ENCODE data around the gene TMEM31.

TMEM31 gene

GRCh38 chrX:103710609-103711008, at the start of gene TMEM31:
TMEM31 (plus strand) TSS chrX:103710909; CDS start chrX:103712259, 1,350 bp downstream.
- DNase-seq (ENCODE audit: extremely low read depth, insufficient read length): no peak
- Histone ChIP-seq H3K4me3 (replicated peaks; ENCODE audit: low read depth, low read length) (no peak within 1 kb of the TSS), H3K36me3 (ENCODE audit: control insufficient read depth, insufficient read depth, low read length) (no peaks in the 10 kb centered on the region), H3K27me3 (replicated peaks; ENCODE audit: control insufficient read depth, insufficient read depth, low read length) (no peaks in the 10 kb centered on the region)
- TF ChIP-seq CTCF (IDR thresholded peaks at IDR 0.05; ENCODE audit: insufficient read depth, low read length, poor library complexity, severe bottlenecking): no peak

- Histone ChIP-seq H3K4me3 (replicated peaks; ENCODE audit: low read depth, low read length) (no peak overlapping the region), H3K27me3 (replicated peaks; ENCODE audit: control insufficient read depth, insufficient read depth, low read length) (no peaks in the 10 kb centered on the region), H3K36me3 (ENCODE audit: control insufficient read depth, insufficient read depth, low read length) (no peaks in the 10 kb centered on the region)
- DNase-seq (ENCODE audit: extremely low read depth, insufficient read length): no peak
- TF ChIP-seq CTCF (IDR thresholded peaks at IDR 0.05; ENCODE audit: insufficient read depth, low read length, poor library complexity, severe bottlenecking): no peak
These were observed 46.5 kb upstream of the TMEM31 start for GRCh38 chrX:103663981-103664762.

DNA sequence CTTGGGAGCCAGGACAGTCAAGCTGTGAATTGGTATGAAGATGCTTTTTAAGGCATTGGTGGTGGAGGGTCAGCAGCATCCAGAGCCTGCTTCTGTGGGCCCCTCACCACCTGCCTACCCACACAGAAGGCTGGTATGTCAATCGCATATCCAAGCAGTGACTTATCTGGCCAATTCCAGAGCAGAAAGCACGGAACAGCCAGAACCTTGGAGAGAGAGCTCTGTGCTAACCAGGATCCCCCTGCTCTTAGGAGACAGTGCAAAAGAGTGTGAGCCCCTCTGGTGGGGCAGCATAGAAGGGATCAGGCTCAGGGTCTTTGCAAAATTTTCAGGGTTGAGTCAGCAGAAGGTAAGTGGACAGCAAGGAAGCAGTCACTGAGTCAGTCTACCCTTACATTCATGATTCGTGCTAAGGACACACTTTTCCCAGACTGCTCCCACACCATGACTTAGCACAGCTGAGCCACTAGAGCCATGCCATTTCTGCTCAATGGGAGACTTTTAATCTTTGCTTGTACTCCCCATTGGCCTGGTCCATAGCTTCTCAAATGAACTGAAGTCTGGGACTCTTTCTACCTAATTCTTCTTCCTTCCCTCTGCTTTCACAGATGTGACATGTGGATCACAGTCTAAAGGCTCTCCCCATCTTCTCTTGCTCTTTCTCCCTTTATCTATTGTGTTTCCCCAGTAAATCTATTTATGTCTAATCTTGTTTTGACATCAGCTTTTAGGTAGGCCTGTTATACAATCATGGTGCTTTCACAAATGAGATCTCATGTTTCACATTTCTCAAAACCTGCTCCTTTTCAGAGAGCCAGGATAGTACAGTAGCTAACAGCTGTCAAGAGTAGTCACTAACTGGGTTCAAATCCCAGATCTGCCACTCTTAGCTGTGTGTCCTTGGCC, 44.3 kb upstream of the TMEM31 start:
- no peaks in the 10 kb centered on the region for H3K27me3 ChIP-seq (replicated peaks; ENCODE audit: control insufficient read depth, insufficient read depth, low read length)
- H3K4me3 ChIP-seq (replicated peaks; ENCODE audit: low read depth, low read length): no peak overlapping the region
- no peak for DNase-seq (ENCODE audit: extremely low read depth, insufficient read length)
- no peaks in the 10 kb centered on the region for H3K36me3 ChIP-seq (ENCODE audit: control insufficient read depth, insufficient read depth, low read length)
- TF ChIP-seq CTCF (IDR thresholded peaks at IDR 0.05; ENCODE audit: insufficient read depth, low read length, poor library complexity, severe bottlenecking): no peak

DNA sequence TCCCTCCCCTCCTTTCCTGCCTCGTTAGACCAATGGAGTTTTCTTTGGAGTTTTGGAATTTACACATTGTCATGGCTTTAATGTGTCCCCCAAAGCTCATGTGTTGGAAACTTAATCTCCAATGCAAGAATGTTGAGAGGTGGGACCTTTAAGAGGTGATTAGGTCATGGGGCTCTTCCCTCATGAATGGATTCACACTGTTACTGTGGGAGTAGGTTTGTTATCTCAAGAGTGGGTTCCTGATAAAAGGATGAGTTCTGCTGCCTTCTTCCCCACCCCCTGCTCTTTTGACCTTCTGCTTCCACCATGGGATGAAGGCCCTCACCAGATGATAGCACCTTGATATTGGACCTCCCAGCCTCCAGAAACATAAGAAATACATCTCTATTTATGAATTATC, 41.0 kb upstream of the TMEM31 start:
- no peak for DNase-seq (ENCODE audit: extremely low read depth, insufficient read length)
- H3K4me3 ChIP-seq (replicated peaks; ENCODE audit: low read depth, low read length): no peak overlapping the region
- no peak for TF ChIP-seq CTCF (IDR thresholded peaks at IDR 0.05; ENCODE audit: insufficient read depth, low read length, poor library complexity, severe bottlenecking)
- H3K27me3 ChIP-seq (replicated peaks; ENCODE audit: control insufficient read depth, insufficient read depth, low read length): no peaks in the 10 kb centered on the region
- no peaks in the 10 kb centered on the region for H3K36me3 ChIP-seq (ENCODE audit: control insufficient read depth, insufficient read depth, low read length)

DNA sequence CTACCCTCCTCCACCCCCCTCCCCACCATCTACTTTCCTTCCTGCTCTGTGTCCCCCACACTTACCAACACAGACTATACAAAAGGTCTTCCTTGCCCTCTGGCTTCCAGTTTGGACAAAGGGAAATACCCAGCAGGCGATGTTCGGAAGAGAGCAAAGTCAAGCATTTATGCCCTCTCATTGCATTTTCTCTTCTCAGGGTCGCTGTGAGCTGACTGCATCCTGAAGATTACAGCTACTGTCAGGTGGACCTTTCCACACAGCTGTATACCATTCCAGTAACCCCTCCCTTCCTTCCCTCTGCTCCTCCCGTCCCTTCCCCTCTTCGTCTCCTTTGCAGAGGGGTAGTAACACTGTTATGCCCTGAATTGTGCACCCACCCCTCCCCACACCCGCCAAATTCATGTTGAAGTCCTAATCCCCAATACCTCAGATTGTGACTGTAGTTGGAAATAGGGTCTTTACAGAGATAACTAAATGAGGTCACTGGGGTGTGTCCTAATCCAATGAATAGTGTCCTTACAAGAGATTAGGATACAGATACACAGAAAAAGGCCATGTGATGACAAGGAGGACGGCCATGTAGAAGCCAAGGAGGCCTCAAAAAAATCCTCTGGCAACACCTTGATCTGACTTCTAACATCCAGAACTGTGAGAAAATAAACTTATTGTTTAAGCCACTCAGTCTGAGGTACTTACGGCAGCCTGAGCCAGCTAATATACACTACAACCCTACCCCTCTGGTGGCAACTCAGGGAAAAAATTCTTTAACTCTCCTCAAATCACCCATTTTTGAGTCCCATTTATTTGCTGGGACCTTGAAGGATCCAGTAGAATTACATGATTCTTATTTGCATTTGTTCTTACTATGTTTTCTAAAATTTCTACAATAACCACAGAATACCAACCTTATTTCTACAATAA, 35.9 kb upstream of the TMEM31 start:
- no peaks in the 10 kb centered on the region for H3K27me3 ChIP-seq (replicated peaks; ENCODE audit: control insufficient read depth, insufficient read depth, low read length)
- no peak for TF ChIP-seq CTCF (IDR thresholded peaks at IDR 0.05; ENCODE audit: insufficient read depth, low read length, poor library complexity, severe bottlenecking)
- no peaks in the 10 kb centered on the region for H3K36me3 ChIP-seq (ENCODE audit: control insufficient read depth, insufficient read depth, low read length)
- no peak overlapping the region for H3K4me3 ChIP-seq (replicated peaks; ENCODE audit: low read depth, low read length)
- no peak for DNase-seq (ENCODE audit: extremely low read depth, insufficient read length)

Measured in GM06990 (cell line).